GM19351 (cell line): ENCODE measurements around the gene MGAT5.

Experiments used
- ATAC-seq: cut with Tn5 transposase; IDR thresholded peaks from one replicate; pipeline ENCODE4 v1.9.1; 2021; ENCODE audit warnings: mild to moderate bottlenecking, moderate library complexity; ENCODE audit not compliant: unreplicated experiment

The MGAT5 gene

DNA sequence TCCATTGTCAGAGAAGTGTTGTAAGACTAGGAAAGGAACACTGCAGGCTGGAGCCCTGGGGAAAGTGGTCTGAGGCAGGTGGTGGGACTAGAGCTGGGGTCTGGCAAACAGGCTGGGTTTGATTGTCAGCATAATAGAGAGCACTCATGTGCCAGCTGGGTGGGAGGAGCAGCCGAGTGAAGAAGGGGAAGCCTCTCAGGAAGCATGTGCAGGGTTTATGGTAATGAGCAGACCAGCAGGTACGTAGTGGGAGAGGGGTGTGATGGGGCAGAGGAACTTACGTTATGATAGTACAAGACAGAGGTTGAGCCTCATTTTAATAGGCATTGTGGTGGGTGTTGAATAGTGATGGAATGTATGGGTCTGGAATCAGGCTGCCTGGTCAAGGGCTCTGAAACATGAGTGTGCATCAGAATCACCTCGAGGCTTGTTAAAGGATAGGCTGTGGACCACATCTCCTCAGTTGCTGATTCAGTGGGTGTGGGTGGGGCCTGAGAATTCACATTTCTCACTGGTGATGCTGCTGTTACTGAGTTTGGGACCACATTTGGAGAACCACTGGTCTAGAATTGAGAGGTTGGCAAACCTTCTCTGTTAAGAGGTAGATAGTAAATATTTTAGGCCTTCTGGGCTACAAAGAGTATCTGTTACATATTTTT is 1.7 kb upstream of the MGAT5 start:
- no peak for ATAC-seq

DNA sequence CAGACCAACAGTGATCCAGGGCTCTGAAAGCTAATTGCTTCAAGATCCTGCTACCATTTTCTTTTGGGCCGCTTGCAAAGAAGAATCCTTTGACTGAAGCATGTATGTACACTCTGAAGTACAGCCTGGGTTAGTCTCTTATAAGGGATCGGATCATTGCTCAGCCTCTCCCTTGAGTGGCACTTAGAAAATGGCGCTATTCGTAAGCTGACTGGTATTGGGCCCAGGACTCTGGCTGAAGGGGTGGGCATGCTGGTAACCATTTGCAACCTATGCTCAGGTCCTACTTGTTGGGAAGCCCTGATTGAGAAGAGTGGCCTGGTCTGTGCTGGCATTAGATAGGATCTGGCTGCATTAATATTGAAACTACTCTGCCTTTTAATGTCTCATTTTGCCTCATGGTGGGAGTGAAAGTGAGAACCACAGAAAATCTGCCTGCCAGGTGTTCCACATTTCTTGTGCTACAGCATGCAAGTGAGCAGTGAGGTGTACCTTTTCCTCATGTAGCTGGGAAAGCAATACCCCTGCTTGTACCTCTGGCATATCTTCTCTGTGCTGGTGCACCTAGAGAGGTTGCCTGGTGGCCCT is 661 bp upstream of the MGAT5 start:
- peak; percentile 60 for ATAC-seq

DNA sequence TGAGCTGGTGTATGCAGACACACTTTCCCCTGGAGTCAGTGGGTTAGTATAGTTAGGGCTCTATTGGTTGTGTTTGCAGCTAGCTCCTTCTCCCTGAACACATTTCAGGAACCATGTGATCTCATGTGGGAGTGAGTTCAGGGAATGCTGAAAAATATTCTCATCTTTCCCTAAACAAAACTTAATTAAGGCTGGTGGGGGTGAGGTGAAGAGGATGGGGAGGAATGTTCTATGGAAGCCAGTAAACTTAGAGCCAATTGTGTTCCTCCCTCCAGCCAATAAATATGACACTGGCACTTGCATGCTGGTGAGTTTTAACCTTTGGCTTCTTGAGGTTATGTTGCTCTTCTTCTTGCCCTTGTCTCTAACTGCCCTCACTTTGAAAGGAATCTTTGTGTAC is 952 bp downstream of the MGAT5 start:
- ATAC-seq, result no peak

DNA sequence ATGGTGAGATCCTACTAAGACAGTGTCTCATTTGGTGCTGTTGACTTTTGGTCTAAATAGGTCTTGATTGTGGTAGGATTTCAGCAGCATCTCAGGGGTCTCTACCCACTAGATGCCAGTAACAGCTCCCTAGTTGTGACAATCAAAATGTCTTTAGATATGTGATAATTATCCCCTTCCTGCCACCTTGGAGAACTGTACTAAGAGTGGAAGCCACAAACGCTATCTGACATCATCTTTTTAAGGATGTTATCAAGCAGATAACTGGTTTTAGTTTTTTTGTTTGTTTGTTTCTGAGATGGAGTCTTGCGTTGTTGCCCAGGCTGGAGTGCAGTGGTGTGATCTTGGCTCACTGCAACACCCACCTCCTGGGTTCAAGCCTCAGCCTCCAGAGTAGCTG is 3.1 kb downstream of the MGAT5 start:
- ATAC-seq, result no peak

DNA sequence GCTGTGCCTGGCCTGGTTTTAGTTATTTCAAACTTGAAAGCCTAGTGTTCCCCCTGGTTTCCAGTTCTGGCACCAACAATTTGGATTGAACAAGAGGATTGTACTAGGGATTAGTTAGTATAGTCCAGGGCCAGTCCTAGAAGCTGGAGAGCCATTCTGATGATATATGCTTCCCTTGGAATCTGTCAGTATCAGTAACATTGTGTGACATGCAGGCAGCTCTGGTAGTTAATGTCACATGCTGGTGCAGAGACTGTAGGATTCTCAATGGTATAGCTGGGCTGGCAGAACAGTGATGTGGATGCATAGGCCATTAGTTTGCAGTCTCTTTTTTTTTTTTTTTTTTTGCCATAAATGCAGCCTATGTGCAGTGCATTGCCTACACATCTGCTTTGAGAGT is 3.6 kb downstream of the MGAT5 start:
- ATAC-seq, result no peak

DNA sequence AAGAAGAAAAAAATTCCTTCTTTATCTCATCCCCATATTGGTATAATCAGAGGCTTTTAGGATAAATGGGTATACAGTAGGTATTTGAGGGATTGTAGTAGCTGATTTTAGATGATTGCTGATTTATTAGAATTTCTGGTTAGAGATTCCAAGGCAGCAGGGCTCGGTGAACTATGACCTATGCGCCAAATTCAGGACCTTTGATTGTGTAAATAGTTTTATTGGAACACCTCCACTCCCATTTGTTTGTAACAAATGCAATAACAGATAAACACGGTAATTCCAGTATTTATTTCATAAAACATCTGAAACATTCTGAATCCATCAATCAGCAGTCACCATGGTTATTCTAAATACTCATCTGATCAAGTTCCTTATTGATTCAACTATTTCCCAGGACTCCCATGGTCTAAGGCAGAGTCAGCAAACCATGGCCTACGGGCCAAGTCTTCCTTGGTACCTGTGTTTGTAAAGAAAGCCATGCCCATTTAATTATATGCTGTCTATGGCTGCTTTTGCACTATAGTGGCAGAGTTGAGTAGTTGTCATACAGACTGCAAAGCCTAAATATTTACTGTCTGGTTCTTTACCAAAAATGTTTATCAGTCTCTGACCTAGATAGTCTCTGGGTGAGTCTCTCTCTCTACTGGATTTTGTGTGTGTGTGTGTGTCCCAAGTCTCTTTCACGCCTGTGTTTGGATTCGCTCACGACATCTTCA is 4.3 kb downstream of the MGAT5 start:
- no peak for ATAC-seq

DNA sequence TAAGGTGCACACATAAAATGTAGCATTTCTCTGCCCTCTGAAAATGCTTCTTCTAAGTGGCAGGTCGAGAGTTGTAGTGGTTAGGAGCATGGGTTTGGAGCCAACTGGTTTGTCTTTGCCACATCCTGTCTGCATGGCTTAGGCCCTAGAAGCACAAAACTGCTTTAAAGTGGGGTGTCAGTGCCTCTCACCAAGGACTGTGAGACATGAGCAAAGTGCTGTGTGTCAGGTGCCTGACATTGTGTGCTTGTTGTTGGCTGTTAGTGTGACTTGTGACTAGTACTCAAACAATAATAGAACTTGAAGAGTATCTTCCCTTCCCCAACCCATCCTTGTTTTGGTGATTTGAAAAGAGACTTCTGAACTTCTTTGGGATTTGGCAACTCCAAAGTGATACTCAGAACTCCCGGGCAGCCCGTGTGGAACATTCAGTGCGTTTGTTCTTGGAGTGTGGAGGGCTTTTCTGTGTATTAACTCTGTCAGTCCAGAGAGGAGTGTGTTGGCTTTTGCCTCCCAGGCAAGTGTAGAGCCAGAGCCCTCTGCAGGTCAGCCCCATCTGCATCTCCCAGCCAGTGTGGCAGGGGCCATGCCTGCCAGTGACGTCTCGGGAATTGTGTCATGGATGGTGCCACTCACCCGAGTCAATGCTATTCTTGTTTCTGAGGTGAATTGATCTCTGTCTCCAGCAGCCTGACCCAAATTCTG is 5.0 kb downstream of the MGAT5 start:
- no peak for ATAC-seq

DNA sequence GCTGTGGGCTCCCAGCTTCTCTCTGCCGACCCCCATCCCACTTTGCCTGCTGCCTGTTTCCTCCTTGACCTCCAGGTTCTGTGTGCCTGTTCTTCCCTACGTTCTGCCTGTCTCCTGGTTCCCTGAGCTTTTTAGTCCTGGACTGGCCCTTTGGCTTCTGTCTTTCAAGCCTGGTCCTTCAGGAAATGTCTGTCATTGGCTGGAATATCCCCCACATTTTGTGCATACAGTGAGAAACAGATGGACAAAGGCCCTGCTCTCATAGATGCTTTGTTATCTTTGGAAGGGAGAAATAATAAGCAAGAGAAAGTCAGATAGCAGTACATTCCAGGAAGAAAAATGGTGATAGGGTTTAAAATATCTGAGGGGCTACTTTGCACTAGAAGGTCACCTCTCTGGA is 5.7 kb downstream of the MGAT5 start:
- ATAC-seq, result no peak

DNA sequence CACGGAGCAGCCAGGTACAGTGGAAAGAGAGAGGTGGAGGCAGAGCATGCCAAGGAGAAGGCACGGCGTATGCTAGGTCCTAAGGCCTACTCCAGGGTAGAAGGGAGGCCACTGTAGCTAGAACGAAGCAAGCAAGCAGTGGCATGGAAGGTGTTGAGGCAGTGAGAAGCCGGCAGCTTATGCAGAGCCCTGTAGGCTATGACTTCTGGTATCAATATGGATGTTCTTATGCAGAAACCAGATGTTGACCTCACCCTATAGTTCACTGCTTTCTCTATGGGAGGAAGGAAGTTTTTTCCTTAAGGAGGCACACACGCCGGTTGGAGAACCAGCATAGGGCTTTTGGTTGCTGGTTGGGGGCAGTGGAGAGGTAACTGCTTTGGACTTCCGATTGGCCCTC is 6.1 kb downstream of the MGAT5 start:
- ATAC-seq, result no peak

DNA sequence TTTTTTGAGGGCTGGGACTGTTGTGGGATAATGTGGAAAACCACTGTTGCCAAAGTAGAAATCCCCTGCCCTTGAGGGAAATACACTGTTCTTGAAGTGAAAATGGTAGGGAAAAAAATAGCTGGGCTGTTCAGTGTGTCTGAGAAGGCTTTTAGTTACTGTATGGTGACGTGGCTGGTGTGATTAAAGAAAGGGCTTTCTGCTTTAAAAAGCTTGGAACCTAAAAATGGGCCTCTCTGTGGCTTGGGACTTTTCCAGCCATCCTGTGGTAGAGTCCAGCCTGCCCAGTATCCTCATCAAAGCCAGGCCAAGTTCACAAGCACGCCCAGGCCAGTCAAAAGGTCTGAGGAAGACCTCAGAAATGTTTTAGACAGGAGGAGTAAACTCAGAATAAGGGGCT is 6.8 kb downstream of the MGAT5 start:
- no peak for ATAC-seq

DNA sequence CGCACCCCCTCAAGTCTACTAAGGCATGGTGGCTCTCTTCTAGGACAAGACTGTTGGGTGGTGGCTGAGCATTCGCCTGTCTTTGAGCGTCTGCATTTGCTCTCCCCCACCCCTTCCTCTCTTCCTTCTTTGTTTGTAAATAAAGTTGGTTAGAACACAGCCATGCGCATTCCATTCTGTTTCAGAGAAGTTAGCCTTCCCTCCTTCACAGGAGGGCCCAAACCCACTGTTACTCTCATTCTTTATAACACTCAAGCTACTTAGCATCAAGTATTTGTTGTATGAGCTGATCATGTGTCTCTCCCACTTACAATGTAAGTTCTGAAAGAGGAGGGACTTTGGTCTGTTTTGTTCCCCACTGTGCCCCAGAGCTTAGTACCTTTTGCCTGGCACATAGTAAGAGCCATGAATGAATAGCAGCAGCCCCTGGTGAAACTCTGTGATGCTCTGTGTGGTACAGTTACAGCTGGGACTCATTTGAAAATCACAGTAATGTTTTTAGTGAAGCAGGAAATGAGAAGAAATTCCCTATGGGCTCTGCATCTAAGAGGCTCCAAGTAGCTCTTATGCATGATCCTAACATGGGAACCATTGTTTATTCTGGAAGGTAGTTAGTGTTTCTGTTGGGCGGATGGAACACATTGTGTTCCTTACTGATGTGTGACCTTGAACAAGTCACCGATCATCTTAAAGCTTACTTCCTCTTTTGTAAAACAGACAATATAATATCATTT is 7.7 kb downstream of the MGAT5 start:
- peak; percentile 64 for ATAC-seq

DNA sequence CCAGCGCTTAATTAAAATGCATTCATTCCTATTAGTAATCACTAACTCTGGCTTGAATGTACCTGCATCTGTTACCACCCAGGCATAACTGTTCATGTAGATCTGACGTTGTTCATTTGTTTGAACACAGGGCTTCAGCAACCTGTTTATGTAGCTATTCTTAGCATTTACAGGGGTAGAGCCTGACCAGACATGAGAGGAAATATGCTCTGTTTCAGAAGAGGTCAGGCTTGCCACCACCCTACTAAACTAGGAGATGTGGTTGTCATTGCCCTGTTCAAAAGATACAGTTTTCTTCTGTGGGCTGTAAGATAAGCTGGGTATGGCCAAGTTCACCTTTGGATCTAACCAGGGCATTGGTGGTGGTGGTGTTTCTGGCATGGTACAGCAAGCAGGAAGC is 8.8 kb downstream of the MGAT5 start:
- peak; percentile 58 for ATAC-seq

DNA sequence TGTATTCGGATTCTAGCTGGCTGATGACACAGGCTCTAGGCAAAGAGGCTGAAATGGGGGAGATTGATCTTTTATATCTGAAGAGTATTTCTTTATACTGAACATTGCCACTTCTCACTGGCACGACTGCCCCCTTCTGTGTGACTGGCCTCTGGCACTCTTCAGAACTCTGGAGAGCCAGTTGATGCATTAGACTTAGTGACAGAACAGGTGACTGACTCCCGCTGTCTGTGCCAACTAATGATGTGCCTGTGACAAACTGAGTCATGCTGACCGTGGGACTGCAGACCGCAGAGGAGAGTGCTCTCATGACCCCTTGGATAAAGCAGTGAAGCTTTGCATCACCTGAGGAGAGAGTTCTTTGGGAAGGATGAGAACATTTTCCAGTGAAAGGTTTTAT is 14.4 kb downstream of the MGAT5 start:
- ATAC-seq, result no peak

DNA sequence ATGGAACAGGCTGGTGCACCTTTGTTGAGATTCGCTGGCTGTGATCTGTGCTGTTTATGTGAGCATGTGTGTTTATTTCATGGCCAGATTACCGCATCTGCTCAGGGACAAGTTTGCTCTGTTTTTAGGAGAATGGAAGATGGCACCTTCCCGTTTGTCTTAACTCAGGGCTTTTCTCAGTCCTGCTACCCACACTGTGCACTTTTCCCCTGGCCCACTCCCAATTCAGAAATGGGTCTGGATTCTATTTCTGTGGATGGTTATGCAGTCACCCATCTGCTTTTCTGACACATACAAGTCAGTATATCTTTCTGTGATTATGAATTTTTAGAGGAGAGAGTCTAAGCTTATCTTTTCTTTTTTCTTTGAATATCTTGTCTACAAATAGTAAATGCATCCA is 15.4 kb downstream of the MGAT5 start:
- no peak for ATAC-seq

DNA sequence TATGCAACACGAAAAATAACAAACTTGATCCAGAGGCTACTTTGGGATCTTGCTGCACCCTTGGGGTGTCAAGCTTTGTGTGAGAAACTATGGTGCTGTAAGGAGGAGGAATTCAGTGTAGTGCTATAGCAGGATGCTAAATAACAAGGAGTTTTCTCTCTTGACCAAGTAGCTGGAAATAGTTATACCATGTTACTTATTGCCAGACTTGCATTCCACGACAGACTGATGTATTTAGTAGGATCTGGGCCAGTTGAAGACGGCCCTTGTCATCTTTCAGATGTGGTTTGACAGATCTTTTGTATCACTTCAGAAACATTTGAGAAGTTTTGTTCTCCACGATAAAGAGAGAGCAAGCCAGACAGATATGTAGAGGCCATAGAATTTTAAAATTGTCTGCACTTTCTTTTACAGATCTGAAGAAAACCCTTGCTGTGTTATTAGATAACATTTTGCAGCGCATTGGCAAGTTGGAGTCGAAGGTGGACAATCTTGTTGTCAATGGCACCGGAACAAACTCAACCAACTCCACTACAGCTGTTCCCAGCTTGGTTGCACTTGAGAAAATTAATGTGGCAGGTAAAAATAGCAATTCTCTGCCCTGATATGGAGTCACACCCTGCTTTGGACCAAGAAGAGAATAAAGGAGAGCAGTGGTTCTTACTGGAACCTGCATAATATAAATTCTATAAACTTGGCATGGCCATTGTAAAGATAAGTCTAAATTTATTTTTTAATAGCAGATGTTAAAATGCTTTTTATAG is 16.3 kb downstream of the MGAT5 start:
- ATAC-seq, result no peak

DNA sequence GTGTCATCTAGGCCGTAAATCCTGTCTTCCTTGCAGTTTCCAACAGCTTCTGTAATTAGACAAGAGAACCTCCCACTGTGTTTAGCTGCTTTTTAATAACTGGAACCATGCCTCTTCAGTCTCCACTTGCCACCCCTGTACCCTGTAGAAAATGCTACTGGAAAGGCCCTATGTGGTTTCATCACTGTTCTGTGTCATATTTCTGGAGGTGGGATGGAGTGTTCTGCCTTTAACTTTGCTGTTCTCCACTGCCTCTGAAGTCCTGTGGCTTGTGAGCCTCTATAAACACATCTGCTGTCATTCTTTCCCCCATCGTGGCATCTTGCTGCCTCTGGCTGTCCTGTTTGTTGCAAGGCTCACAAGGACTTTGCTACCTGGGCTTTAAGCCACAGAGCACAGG is 17.9 kb downstream of the MGAT5 start:
- ATAC-seq, result peak; percentile 32

DNA sequence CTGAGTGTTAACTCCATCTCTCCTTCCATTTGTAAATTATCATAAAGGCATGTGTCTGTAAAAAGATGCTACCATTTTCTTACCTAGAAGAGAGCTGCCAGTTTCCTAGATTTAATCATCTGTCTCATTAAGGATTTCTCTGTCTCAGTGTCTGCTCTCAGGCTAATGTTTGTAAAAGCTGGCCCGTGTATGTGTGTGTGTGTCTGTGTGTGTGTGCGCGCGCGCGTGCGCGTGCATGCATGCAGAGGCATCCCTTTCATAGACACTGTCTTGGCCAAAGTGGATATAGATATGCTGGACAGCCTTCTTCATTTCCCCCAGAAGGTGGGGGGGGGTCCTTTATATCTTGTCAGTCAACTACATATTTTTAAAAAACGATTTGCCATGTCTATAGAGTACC is 18.9 kb downstream of the MGAT5 start:
- ATAC-seq, result no peak

DNA sequence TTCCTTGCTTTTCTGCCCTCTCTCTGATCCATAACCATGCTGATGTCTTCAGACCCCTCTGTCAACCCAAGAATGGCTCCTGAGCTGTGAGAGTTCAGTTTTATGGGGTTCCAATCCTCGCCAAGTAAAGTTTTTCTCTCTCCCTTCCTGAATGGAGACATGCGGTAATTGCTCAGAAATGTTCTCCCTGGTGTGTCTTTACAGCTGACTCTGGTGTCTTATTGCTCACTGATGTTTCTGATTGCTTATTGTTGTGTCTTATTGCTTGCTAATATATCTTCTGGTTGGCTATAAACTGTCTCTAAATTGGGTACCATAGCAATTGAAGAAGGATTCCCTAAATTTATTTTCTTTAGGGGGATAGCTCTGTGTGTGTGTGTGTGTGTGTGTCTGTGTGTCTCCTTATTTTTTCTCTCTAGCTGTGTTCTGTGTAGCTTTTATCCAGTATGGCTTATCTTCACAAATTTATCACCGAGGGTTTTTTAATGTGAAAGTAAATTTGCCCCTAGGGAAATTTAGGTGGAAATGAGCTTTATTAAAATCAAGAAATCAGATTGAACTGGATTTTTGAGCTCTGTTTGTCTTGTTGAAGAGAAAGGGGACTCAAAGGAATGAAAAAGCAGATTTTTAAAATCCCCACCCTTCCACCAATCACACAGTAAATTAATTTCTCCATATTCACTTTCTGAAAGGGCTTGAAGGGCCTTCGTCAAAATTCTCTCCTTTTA is 19.5 kb downstream of the MGAT5 start:
- ATAC-seq, result no peak

DNA sequence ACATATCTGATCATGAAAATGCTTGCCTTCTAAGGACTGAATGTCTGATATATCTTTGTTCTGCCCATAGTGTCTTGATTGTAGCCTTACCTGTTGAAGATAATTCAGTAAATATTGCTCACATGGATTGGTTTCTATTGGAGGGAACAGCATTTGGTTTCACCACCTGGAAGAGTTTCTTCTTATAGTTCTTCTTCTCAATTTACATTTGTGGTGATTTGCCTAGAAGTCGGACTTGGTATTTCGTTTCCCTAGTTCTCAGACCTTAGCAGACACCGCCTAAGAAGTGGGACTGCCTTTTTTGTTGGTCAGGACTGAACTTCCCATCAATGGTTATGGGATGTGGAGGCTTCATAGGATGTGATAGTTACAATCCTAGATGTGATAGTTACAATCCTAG is 20.2 kb downstream of the MGAT5 start:
- no peak for ATAC-seq
